Measurements from ENCODE around the gene NR2F2. TPM values are rescaled to one million over a fixed set of nuclear protein-coding genes. Genes with fewer than 3 reads are reported as not detected.
A peak's percentile ranks its signal among the peaks of the same experiment; 100 is the strongest.

Gene NR2F2
- total and polyA plus RNA-seq, 2 experiments from 2014 or later, result 0.16 TPM; not detected in 1

DNA sequence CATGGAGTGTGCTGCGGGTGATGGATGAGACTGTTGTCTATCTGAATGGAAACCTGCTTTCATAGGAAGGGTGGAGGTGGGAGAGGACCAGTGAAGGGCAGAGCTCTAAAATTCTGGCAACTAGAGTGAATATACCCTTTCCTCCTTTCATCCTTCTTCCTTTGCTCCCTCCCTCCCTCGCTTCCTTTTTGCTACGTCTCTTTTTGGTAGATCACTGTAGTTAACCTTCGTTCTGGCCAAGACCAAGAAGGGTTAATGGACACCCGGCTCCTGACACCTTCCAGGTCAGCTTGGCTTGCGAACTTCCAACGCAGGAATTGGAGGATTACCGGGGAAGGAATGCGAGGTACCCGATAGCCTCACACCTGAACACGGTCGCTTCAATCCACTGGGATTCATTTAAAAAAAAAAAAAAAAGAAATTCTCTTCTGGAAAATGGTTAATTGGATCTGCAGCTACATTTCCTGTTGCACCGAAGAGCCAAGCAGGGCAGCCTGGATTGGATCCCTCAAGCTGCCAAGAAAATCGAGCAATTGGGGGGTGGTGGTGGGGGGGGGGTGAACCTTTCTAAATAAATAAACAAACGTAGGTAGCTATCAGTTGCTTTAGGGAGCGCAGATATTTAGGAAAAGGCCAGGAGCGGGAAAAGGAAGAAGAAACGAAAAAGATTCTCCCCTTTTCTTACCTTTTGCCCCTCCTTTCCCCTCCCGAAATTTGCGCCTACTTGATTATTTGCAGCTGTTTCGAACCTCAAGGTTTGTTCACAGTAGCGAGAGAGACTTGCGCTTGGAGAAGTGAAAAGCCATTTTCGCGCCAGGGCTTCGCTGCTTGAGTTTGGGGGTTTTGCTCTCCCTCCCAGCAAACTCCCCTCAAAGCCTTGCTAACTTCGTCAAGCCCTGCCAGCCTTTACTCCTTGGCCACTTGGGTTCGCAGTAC lies 9.5 kb upstream of the NR2F2 start:
- Histone ChIP-seq H2AFZ (peak overlapping the region; percentile 84; the same call in 1 of the 2 replicates), H4K20me1 (replicated peaks; ENCODE audit: insufficient read depth) (peaks cover 13% of the 10 kb centered on the region; the same call in 1 of the 2 replicates), H3F3A (replicated peaks; ENCODE audit: low read depth) (peaks cover 22% of the 10 kb centered on the region; the same call in 1 of the 2 replicates), H3K27me3 (ENCODE audit: insufficient read depth) (peaks cover 99% of the 10 kb centered on the region), H3K4me1 (ENCODE audit: insufficient read depth) (peaks cover 58% of the 10 kb centered on the region), H3K9me2 (ENCODE audit: insufficient read depth) (no peaks in the 10 kb centered on the region), H3K79me2 (replicated peaks; ENCODE audit: insufficient read depth) (no peaks in the 10 kb centered on the region), H3K36me3 (ENCODE audit: insufficient read depth) (no peaks in the 10 kb centered on the region), H3K4me2 (peak overlapping the region; percentile 89), H3K27ac (ENCODE audit: low read depth) (no peak overlapping the region), H3K4me3 (peak overlapping the region; percentile 59)
- ATAC-seq (0 out of 3 replicates have a peak, but pooled peaks have one; percentile 4), DNase-seq (ENCODE audit: low spot score) (peak; percentile 69)
- peaks cover 80% of the 10 kb centered on the region for H3K27me3 Mint-ChIP-seq (ENCODE audit: insufficient read depth, low read depth, poor library complexity)
- peak; percentile 64 for TF ChIP-seq EZH2phosphoT487 (IDR thresholded peaks at IDR 0.05; ENCODE audit: unreplicated experiment)
- no peak for TF ChIP-seq POLR2AphosphoS5 (IDR thresholded peaks at IDR 0.05; ENCODE audit: low read depth)
- TF ChIP-seq CREB1 (CRISPR knock-in tag; IDR thresholded peaks at IDR 0.05; ENCODE audit: low read depth), result no peak
- TF ChIP-seq STAT1 (IDR thresholded peaks at IDR 0.05; ENCODE audit: unreplicated experiment), result no peak
- no peak for TF ChIP-seq ZNF462 (CRISPR knock-in tag; IDR thresholded peaks at IDR 0.05)
- TF ChIP-seq EZH2 (IDR thresholded peaks at IDR 0.05; ENCODE audit: low read depth, unreplicated experiment), result peak; percentile 70
- TF ChIP-seq JUNB (IDR thresholded peaks at IDR 0.05; ENCODE audit: unreplicated experiment), result no peak
- H3K27ac Mint-ChIP-seq, result no peak overlapping the region
- H3K36me3 Mint-ChIP-seq (ENCODE audit: low read depth), result no peaks in the 10 kb centered on the region
- no peaks in the 10 kb centered on the region; the same call in 2 of the 3 replicates for H3K9me3 Mint-ChIP-seq
- peaks cover 32% of the 10 kb centered on the region for H3K4me1 Mint-ChIP-seq
- peak overlapping the region; percentile 58 for H3K4me3 Mint-ChIP-seq
